ENCODE measurements around the gene CTNNA2.
A peak's percentile ranks its signal among the peaks of the same experiment; 100 is the strongest.

Gene CTNNA2

DNA sequence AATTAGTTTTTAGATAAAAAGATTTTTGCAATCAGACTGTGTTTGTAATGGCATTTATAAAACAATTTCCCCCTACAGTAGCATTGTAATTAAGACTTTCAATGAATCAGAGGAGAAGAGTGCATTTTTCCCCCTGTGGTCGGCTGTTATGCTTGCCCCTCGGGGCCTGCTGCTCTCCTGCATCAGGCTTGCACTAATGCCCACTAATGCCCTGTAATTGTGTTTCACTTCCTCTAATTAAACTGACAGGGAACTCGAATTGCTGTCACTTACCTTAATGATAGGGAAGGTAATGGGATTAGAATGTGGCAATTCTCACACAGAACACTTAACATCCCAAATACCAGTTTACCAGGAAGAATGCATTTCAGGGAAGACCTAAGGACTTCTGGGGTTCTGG lies 852.9 kb downstream of the CTNNA2 start:
- Histone ChIP-seq H3K36me3 (replicated peaks; ENCODE audit: low read depth, low read length) (no peaks in the 10 kb centered on the region), H3K4me2 (ENCODE audit: low read length) (no peak overlapping the region), H3K27ac (ENCODE audit: low read length) (no peak overlapping the region)

DNA sequence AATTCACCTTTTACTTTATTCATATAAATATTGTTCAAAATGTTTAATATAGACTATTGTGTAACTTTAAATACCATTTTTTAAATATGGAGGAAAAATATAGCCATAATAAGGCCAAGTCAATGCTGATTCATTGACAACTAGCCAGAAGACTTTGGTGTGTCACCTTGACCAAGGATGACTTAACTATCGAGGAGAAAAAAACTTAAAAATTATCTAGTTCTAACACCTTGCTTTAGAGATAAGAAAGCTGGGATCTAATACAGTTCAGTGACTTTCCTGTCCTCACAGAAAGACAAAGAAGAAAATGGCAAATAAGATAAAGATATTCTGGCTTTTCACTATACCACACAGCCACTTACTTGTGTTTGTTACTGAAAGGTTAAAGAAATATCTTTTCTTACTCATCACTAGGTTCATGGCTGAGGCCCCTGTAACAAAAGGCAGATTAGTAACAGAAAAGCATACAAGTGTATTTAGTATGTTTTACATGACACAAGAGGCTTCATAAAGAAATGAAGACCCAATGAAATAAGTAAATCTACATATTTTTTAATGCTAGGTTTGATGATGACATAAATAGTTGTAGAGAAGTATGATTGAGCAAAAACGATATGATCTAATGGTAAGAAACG lies 857.6 kb downstream of the CTNNA2 start:
- Histone ChIP-seq H4K20me1 (ENCODE audit: insufficient read depth, low read length) (no peaks in the 10 kb centered on the region), H2AFZ (ENCODE audit: low read depth, low read length) (peak overlapping the region; percentile 14; the same call in 1 of the 2 replicates), H3K79me2 (ENCODE audit: low read length) (no peaks in the 10 kb centered on the region), H3K4me3 (ENCODE audit: low read length) (no peak overlapping the region), H3K4me1 (ENCODE audit: low read length) (peaks cover 6% of the 10 kb centered on the region), H3K36me3 (replicated peaks; ENCODE audit: low read depth, low read length) (no peaks in the 10 kb centered on the region), H3K9me3 (ENCODE audit: insufficient read depth, low read length) (no peaks in the 10 kb centered on the region), H3K9ac (ENCODE audit: low read length) (no peak overlapping the region), H3K4me2 (ENCODE audit: low read length) (no peak overlapping the region; the same call in 1 of the 2 replicates), H3K27me3 (ENCODE audit: low read depth, low read length) (no peaks in the 10 kb centered on the region), H3K27ac (ENCODE audit: low read length) (no peak overlapping the region)
- no peak for TF ChIP-seq EZH2phosphoT487 (IDR thresholded peaks at IDR 0.05; ENCODE audit: low read depth)
- TF ChIP-seq, protein P1, sequence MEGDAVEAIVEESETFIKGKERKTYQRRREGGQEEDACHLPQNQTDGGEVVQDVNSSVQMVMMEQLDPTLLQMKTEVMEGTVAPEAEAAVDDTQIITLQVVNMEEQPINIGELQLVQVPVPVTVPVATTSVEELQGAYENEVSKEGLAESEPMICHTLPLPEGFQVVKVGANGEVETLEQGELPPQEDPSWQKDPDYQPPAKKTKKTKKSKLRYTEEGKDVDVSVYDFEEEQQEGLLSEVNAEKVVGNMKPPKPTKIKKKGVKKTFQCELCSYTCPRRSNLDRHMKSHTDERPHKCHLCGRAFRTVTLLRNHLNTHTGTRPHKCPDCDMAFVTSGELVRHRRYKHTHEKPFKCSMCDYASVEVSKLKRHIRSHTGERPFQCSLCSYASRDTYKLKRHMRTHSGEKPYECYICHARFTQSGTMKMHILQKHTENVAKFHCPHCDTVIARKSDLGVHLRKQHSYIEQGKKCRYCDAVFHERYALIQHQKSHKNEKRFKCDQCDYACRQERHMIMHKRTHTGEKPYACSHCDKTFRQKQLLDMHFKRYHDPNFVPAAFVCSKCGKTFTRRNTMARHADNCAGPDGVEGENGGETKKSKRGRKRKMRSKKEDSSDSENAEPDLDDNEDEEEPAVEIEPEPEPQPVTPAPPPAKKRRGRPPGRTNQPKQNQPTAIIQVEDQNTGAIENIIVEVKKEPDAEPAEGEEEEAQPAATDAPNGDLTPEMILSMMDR (IDR thresholded peaks at IDR 0.05; ENCODE audit: low read depth, low read length), result no peak

More for the DNA sequence above, 852.9 kb downstream of the CTNNA2 start:
- TF ChIP-seq, protein P1 (IDR thresholded peaks at IDR 0.05; ENCODE audit: low read depth, low read length), result no peak
- H2AFZ ChIP-seq (ENCODE audit: low read depth, low read length), result no peak overlapping the region
- no peaks in the 10 kb centered on the region for H3K79me2 ChIP-seq (ENCODE audit: low read length)
- H3K4me1 ChIP-seq (ENCODE audit: low read length), result peaks cover 6% of the 10 kb centered on the region
- H3K9ac ChIP-seq (ENCODE audit: low read length), result no peak overlapping the region
- no peaks in the 10 kb centered on the region for H4K20me1 ChIP-seq (ENCODE audit: insufficient read depth, low read length)
- H3K4me3 ChIP-seq (ENCODE audit: low read length), result no peak overlapping the region
- no peaks in the 10 kb centered on the region for H3K27me3 ChIP-seq (ENCODE audit: low read depth, low read length)
- no peaks in the 10 kb centered on the region for H3K9me3 ChIP-seq (ENCODE audit: insufficient read depth, low read length)

DNA sequence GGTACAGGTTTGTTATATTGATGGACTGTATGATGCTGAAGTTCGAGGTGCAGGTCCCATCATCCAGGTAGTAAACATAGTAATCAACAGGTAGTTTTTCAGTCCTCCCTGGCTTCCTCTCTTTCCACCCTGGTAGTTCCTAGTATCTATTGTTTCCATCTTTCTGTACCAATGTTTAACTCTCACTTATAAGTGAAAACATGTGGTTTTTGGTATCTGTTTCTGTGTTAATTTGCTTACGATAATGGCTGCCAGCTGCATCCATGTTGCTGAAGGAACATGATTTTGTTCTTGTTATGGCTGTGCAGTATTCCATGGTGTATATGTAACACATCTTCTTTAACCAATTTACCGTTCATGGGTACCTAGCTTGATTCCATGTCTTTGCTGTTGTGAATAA lies 861.3 kb downstream of the CTNNA2 start:
- no peak overlapping the region for H3K9ac ChIP-seq (ENCODE audit: low read length)
- no peaks in the 10 kb centered on the region for H3K9me3 ChIP-seq (ENCODE audit: insufficient read depth, low read length)
- no peak overlapping the region for H3K4me3 ChIP-seq (ENCODE audit: low read length)
- no peaks in the 10 kb centered on the region for H4K20me1 ChIP-seq (ENCODE audit: insufficient read depth, low read length)
- H2AFZ ChIP-seq (ENCODE audit: low read depth, low read length), result no peak overlapping the region
- no peak for TF ChIP-seq EZH2phosphoT487 (IDR thresholded peaks at IDR 0.05; ENCODE audit: low read depth)
- TF ChIP-seq, protein P1 (IDR thresholded peaks at IDR 0.05; ENCODE audit: low read depth, low read length), result no peak
- H3K36me3 ChIP-seq (replicated peaks; ENCODE audit: low read depth, low read length), result no peaks in the 10 kb centered on the region
- H3K27ac ChIP-seq (ENCODE audit: low read length), result no peak overlapping the region
- H3K4me2 ChIP-seq (ENCODE audit: low read length), result no peak overlapping the region
- H3K79me2 ChIP-seq (ENCODE audit: low read length), result no peaks in the 10 kb centered on the region
- H3K27me3 ChIP-seq (ENCODE audit: low read depth, low read length), result no peaks in the 10 kb centered on the region
- peaks cover 6% of the 10 kb centered on the region for H3K4me1 ChIP-seq (ENCODE audit: low read length)

DNA sequence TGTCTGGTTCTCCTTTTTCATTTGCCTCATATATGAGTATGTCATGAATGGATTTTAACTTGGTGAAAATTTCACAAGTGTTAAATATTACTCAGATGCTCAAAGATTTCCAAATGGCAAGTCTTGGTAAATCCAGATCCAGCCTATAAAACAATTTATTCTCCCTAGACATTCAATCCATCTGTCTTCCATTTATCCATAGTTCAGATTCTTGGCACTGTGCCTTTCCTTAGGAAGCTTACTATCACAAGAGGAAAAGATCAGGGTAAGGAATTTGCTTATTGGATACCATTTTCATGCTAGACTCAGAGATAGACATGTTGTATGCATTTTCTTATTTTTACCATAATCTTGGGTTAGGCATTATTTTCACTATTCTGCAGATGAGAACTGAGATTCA lies 864.2 kb downstream of the CTNNA2 start:
- H3K4me1 ChIP-seq (ENCODE audit: low read length), result peaks cover 6% of the 10 kb centered on the region
- H3K36me3 ChIP-seq (replicated peaks; ENCODE audit: low read depth, low read length), result no peaks in the 10 kb centered on the region
- H3K9me3 ChIP-seq (ENCODE audit: insufficient read depth, low read length), result no peaks in the 10 kb centered on the region
- H3K9ac ChIP-seq (ENCODE audit: low read length), result no peak overlapping the region
- H3K79me2 ChIP-seq (ENCODE audit: low read length), result no peaks in the 10 kb centered on the region
- H3K27ac ChIP-seq (ENCODE audit: low read length), result no peak overlapping the region
- H3K4me2 ChIP-seq (ENCODE audit: low read length), result no peak overlapping the region
- H4K20me1 ChIP-seq (ENCODE audit: insufficient read depth, low read length), result no peaks in the 10 kb centered on the region
- H2AFZ ChIP-seq (ENCODE audit: low read depth, low read length), result no peak overlapping the region
- H3K27me3 ChIP-seq (ENCODE audit: low read depth, low read length), result no peaks in the 10 kb centered on the region
- no peak overlapping the region for H3K4me3 ChIP-seq (ENCODE audit: low read length)
- TF ChIP-seq, protein P1 (IDR thresholded peaks at IDR 0.05; ENCODE audit: low read depth, low read length), result no peak
- no peak for TF ChIP-seq EZH2phosphoT487 (IDR thresholded peaks at IDR 0.05; ENCODE audit: low read depth)

Data from OCI-LY3 (cell line).